PC-3 (cell line): ENCODE results near the gene ASTN2. TPM values are rescaled to one million over a fixed set of nuclear protein-coding genes. Genes with fewer than 3 reads are reported as not detected.
A peak's percentile ranks its signal among the peaks of the same experiment; 100 is the strongest.

Source experiments
- ATAC-seq: fragments of 200-7000 bp; cut with Tn5 transposase; 2 replicates; pipeline ENCODE4 v1.9.1; 2020; ENCODE audit warnings: mild to moderate bottlenecking, moderate library complexity
- BruUV-seq: library from RNA; stranded (reverse); fragments of 400-500 nt; replicated peaks from 2 replicates; lab custom pipeline; 2021; lab: Mats Ljungman, UMichigan
- CTCF ChIA-PET: fragments of 300-600 bp; sonication (Branson Sonifier 250); formaldehyde crosslinking; loops from one replicate; lab custom pipeline; 2022; ENCODE audit warnings: antibody characterized with exemption; lab: Charles Lee
- POLR2A ChIA-PET: fragments of 300-600 bp; sonication (Branson Sonifier 250); formaldehyde crosslinking; loops from one replicate; lab custom pipeline; 2022; ENCODE audit warnings: antibody characterized with exemption; ENCODE audit not compliant: unreplicated experiment; lab: Charles Lee
- DNase-seq: peaks from one replicate; pipeline ENCODE4 v3.0.0-alpha.2; 2015
- H2AFZ ChIP-seq: fragments of 300-600 bp; sonication (generic); 2 replicates; pipeline ENCODE4 v1.6.0; 2016; ENCODE audit warnings: antibody characterized with exemption, low read length
- H3F3A ChIP-seq: fragments of 300-600 bp; sonication (generic); one replicate; pipeline ENCODE4 v1.6.0; 2017; ENCODE audit warnings: antibody characterized with exemption, low read length, control low read depth, mild to moderate bottlenecking; ENCODE audit not compliant: unreplicated experiment
- H3K27ac ChIP-seq: fragments of 300-600 bp; sonication (generic); 2 replicates; pipeline ENCODE4 v1.5.1; 2016; ENCODE audit warnings: mild to moderate bottlenecking, low read length
- H3K27me3 ChIP-seq: fragments of 300-600 bp; sonication (generic); 2 replicates; pipeline ENCODE4 v1.6.1; 2016; ENCODE audit warnings: low read length, mixed read lengths
- H3K36me3 ChIP-seq: fragments of 300-600 bp; sonication (generic); 2 replicates; pipeline ENCODE4 v1.6.1; 2016; ENCODE audit warnings: low read depth, mixed run types, low read length, mixed read lengths
- H3K4me1 ChIP-seq: fragments of 300-600 bp; sonication (generic); 2 replicates; pipeline ENCODE4 v1.5.1; 2016; ENCODE audit warnings: low read length; ENCODE audit not compliant: insufficient read depth
- H3K4me2 ChIP-seq: fragments of 300-600 bp; sonication (generic); 2 replicates; pipeline ENCODE4 v1.6.0; 2016; ENCODE audit warnings: low read length
- H3K4me3 ChIP-seq: fragments of 300-600 bp; sonication (generic); 2 replicates; pipeline ENCODE4 v1.5.1; 2016; ENCODE audit warnings: mild to moderate bottlenecking, low read length, mixed read lengths
- H3K79me2 ChIP-seq: fragments of 300-600 bp; sonication (generic); 2 replicates; pipeline ENCODE4 v1.6.1; 2017; ENCODE audit warnings: low read length, mixed read lengths
- H3K9ac ChIP-seq: fragments of 300-600 bp; sonication (generic); 2 replicates; pipeline ENCODE4 v1.6.0; 2016; ENCODE audit warnings: mild to moderate bottlenecking, low read length
- H3K9me2 ChIP-seq: fragments of 300-600 bp; sonication (generic); replicated peaks from 2 replicates; pipeline ENCODE4 v1.6.1; 2016; ENCODE audit warnings: mixed run types, low read length, mixed read lengths
- H3K9me3 ChIP-seq: fragments of 300-600 bp; sonication (generic); 2 replicates; pipeline ENCODE4 v1.6.1; 2016; ENCODE audit warnings: low read length, mixed read lengths
- H4K20me1 ChIP-seq: fragments of 300-600 bp; sonication (generic); 2 replicates; pipeline ENCODE4 v1.6.1; 2016; ENCODE audit warnings: low read length, mixed read lengths
- CTCF ChIP-seq: fragments of 300-600 bp; sonication (generic); conservative IDR thresholded peaks from 2 replicates; pipeline ENCODE4 v1.5.1; 2017; ENCODE audit warnings: antibody characterized with exemption, low read depth, mild to moderate bottlenecking, low read length
- EZH2 ChIP-seq: fragments of 300-600 bp; sonication (generic); IDR thresholded peaks from one replicate; pipeline ENCODE4 v1.6.1; 2017; ENCODE audit warnings: antibody characterized with exemption, mild to moderate bottlenecking, low read length; ENCODE audit not compliant: unreplicated experiment
- EZH2phosphoT487 ChIP-seq: fragments of 300-600 bp; sonication (generic); IDR thresholded peaks from 2 replicates; pipeline ENCODE4 v1.6.1; 2018; ENCODE audit warnings: mild to moderate bottlenecking, antibody characterized with exemption, low read length, borderline replicate concordance
- intact Hi-C: fragments of 100-400 bp; cut with micrococcal nuclease; formaldehyde crosslinking; loops from 2 replicates; pipeline ENCODE4 v1.9.0; 2023
- total RNA-seq: library from RNA; depleted of rRNA; stranded (reverse); fragments of >200 nt; gene quantifications from 2 replicates; pipeline ENCODE4 v1.2.3, GENCODE V29; 2014

Gene ASTN2
- total RNA-seq, 1 experiment from 2014 or later = 3.5 TPM

GRCh38 chr9:116689486-116690032, 725.3 kb downstream of the ASTN2 start:
- no TSS peak for BruUV-seq

GRCh38 chr9:116688806-116689485, 725.9 kb downstream of the ASTN2 start:
- H2AFZ ChIP-seq = no peak overlapping the region
- H3F3A ChIP-seq = no peaks in the 10 kb centered on the region
- H3K9me3 ChIP-seq = no peaks in the 10 kb centered on the region
- no peaks in the 10 kb centered on the region for H3K36me3 ChIP-seq
- peaks cover 3% of the 10 kb centered on the region; the same call in 1 of the 2 replicates for H4K20me1 ChIP-seq
- ATAC-seq (no peak), DNase-seq (no peak)
- H3K4me2 ChIP-seq = peak overlapping the region; percentile 96
- TF ChIP-seq CTCF = no peak
- TF ChIP-seq EZH2 = no peak
- TF ChIP-seq EZH2phosphoT487 = no peak
- H3K9me2 ChIP-seq = no peaks in the 10 kb centered on the region
- no peak overlapping the region for H3K27ac ChIP-seq
- peaks cover 63% of the 10 kb centered on the region for H3K79me2 ChIP-seq
- intact Hi-C loops = no loop called here
- POLR2A ChIA-PET = no interaction called here
- no peak overlapping the region for H3K9ac ChIP-seq
- no peaks in the 10 kb centered on the region for H3K27me3 ChIP-seq
- CTCF ChIA-PET = no interaction called here
- no TSS peak for BruUV-seq
- H3K4me1 ChIP-seq = peaks cover 47% of the 10 kb centered on the region
- H3K4me3 ChIP-seq = peak overlapping the region; percentile 89; the same call in 1 of the 2 replicates

More at GRCh38 chr9:116689486-116690032, 725.3 kb downstream of the ASTN2 start:
- no peak for ATAC-seq
- CTCF ChIA-PET = no interaction called here
- TF ChIP-seq EZH2phosphoT487 (no peak), EZH2 (no peak), CTCF (no peak)
- no peaks in the 10 kb centered on the region for H3K9me3 ChIP-seq
- 0 out of 2 replicates have a peak overlapping the region, but pooled peaks have one; percentile 96 for H3K4me2 ChIP-seq
- H3K4me3 ChIP-seq = no peak overlapping the region
- H3F3A ChIP-seq = no peaks in the 10 kb centered on the region
- H3K27ac ChIP-seq = no peak overlapping the region
- no peaks in the 10 kb centered on the region for H3K9me2 ChIP-seq
- H3K27me3 ChIP-seq = no peaks in the 10 kb centered on the region
- H4K20me1 ChIP-seq = peaks cover 3% of the 10 kb centered on the region; the same call in 1 of the 2 replicates
- no peak overlapping the region for H3K9ac ChIP-seq
- peaks cover 48% of the 10 kb centered on the region for H3K4me1 ChIP-seq
- H2AFZ ChIP-seq = no peak overlapping the region
- H3K36me3 ChIP-seq = no peaks in the 10 kb centered on the region
- POLR2A ChIA-PET = no interaction called here
- DNase-seq = no peak
- peaks cover 66% of the 10 kb centered on the region for H3K79me2 ChIP-seq
- intact Hi-C loops = no loop called here

GRCh38 chr9:116687754-116688135, 727.1 kb downstream of the ASTN2 start:
- Histone ChIP-seq H3K36me3 (no peaks in the 10 kb centered on the region), H3K4me2 (peak overlapping the region; percentile 96), H4K20me1 (no peaks in the 10 kb centered on the region), H3F3A (no peaks in the 10 kb centered on the region), H3K9ac (peak overlapping the region; percentile 83), H3K79me2 (peaks cover 53% of the 10 kb centered on the region), H3K4me1 (peaks cover 35% of the 10 kb centered on the region), H3K27ac (no peak overlapping the region), H2AFZ (peak overlapping the region; percentile 64), H3K9me3 (no peaks in the 10 kb centered on the region), H3K9me2 (no peaks in the 10 kb centered on the region), H3K4me3 (peak overlapping the region; percentile 89), H3K27me3 (no peaks in the 10 kb centered on the region)
- intact Hi-C loops = no loop called here
- DNase-seq = no peak
- CTCF ChIA-PET = no interaction called here
- BruUV-seq = no TSS peak
- POLR2A ChIA-PET = no interaction called here
- ATAC-seq = no peak; the same call in 1 of the 2 replicates
- no peak for TF ChIP-seq EZH2
- no peak for TF ChIP-seq EZH2phosphoT487
- TF ChIP-seq CTCF = no peak
